HL-60/S4 (cell line): Measurements from ENCODE around the gene CAP2.

ENCODE experiments used
- in situ Hi-C: fragments of 300-500 bp; cut with MboI; formaldehyde crosslinking; loops from 2 replicates; pipeline ENCODE4 v1.14.3; 2022; ENCODE audit warnings: low sequenced_read_pairs

Gene CAP2, protein sequence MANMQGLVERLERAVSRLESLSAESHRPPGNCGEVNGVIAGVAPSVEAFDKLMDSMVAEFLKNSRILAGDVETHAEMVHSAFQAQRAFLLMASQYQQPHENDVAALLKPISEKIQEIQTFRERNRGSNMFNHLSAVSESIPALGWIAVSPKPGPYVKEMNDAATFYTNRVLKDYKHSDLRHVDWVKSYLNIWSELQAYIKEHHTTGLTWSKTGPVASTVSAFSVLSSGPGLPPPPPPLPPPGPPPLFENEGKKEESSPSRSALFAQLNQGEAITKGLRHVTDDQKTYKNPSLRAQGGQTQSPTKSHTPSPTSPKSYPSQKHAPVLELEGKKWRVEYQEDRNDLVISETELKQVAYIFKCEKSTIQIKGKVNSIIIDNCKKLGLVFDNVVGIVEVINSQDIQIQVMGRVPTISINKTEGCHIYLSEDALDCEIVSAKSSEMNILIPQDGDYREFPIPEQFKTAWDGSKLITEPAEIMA

DNA sequence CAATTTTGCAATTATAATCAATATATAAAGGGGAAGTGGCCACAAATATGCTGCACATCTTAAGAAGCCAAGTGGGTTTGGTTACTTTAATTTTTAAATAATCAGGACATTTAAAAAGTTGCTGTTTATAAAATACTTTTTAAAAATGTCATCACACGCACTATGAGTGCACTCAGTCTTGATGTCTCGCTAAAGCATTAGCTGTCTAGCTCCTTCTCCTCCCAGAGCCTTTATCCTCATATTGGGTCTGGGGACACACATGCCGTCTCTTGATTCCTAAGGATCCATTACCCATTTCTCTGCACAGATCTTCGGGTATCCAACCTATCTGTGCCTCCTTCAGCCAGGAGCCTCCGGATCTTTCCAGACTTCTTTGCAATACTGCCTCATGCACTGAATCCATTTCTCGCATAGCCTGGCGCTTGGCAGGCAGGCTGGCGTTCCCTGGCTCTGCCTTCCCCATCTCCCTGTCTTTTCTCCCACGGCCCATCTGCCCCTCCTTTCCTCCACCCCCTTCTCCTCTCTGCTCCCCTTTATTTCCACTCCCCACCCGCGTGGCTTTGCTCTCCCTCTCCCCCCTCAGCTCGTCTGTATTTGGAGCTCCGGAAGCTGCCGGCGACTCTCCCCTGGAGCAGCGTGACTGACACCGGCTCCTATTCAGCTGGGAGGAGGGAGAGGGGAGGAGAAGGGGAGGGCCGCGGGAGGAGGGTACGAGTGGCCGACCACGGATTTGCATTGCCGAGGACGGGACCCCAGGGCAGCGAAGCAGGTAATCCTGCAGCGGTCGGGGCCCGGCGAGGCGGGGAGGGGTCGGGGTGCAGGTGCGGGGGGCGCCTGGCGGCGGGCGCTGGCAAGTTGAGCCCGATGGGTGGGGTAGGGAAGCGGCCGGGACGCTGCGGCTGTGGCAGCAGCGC, at the start of gene CAP2:
Gene CAP2 (plus strand): TSS at position 618 of the 914 bp plus-strand sequence. CDS start 27,961 bp downstream, outside the sequence.
- in situ Hi-C loops: no loop called here

DNA sequence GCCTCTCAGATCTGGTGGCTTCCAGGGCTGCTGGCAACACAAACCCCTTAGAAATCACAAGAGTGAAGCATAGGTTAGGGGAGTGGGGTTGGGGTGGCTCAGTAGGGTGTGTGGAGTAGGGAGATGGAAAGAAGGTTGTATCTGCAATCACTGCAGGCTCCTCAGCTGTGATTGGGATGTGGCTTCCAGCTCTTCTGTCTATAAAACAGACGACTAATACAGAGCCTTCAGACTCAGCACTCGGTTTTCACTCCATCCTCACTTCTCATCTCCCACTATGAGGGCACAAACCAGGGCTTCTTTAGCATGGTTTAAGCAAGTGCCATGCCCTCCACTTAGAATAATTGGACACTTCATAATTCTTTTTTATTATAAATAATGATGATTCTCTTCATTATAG, 46.4 kb upstream of the CAP2 start:
- in situ Hi-C loops: no loop called here

DNA sequence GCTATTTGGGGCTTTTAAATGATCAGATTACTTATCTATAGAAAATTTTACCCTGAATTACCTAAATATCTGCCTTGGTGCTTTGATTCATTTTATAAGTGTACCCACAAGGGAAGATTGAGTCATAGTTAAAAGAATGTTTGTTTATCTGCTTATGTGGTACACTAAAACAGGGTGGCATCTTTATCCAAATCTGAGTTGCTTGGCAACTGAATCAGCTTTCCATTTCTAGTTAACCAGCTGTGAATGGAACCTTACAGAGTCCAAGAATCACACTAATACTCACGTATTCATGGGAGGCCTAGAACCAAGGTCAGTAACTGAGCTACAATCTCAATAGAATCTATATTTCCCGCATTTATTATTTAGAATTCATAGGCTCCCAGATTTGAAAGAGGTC, 44.0 kb upstream of the CAP2 start:
- in situ Hi-C loops: no loop called here

DNA sequence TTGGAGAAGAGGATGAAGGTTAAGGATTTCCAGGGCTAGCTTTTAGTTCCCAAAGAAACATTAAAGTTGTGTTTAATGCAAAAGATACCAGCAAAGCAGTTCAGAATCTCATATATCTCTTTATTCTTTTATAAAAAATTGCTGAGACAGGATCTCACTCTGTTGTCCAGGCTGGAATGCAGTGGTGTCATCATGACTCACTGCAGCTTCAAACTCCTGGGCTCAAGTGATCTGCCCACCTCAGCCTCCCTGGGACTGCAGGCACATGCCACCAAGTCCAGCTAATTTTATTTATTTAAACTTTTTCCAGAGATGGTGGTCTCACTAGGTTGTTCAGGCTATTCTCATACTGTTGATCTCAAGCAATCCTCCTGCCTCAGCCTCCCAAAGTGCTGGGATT, 41.1 kb upstream of the CAP2 start:
- in situ Hi-C loops: no loop called here

DNA sequence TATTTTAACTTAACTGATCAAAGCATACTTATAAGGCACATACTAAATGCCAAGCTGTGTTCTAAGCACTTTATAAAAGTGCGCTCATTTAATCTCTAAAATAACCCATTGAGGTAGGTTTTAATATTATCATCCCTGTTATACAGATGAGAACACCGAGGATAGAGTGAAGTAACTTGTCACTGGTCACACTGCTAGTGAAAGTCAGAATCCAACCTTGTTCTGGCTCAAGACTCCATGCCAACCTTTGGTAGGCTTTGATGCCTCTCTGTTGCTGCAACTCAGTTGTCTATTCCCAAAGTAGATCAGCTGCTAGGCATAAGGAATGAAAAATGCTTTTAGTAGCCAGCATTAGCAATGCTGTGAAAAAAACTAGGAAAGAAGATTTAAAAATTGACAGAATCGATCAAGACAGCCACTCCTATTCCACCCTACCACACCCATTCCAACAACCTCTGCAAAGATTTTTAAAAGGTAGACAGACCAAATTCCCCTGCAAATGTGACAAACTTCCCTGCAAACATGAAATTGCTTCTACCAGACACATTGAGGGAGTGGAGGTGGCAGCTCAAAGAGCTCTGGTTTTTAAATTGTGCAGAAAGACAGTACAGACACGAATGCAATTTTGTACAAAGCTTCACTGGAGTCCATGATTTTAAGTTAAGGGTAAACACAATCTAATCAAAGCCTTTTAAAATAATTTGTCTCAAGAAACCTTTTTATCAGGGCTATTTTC, 39.8 kb upstream of the CAP2 start:
- in situ Hi-C loops: no loop called here

DNA sequence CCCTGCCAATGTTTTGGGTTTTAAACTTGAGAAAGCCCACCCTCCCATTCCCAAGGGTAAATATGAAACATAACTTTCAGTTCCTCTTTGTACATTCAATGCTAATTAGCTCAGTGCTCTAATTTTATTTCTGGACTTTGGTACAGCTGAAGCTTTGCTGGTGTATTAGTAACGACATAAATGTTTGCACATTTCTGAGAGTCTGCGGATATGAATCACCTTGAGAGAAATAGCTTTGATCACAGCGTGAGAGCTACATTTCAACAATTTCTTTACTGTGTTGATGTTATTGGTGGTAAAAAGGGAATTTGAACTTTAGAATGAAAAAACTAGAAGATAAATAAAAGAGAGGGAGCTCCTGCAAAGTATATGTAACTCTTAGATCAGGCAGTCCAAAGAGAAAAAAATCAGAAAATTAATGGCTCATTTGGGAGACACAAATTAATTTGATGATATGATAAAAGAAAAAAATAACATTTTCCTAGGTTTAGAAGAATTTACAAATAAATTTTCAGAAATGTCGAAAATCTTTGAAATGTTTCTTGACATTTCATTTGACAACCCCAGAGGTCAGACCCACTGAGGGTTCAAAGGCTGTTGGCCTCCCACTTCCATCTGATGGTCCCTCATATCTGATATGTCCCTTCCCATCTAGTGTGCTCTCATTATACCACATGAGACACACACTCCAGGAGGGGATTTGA, 38.5 kb upstream of the CAP2 start:
- in situ Hi-C loops: no loop called here

DNA sequence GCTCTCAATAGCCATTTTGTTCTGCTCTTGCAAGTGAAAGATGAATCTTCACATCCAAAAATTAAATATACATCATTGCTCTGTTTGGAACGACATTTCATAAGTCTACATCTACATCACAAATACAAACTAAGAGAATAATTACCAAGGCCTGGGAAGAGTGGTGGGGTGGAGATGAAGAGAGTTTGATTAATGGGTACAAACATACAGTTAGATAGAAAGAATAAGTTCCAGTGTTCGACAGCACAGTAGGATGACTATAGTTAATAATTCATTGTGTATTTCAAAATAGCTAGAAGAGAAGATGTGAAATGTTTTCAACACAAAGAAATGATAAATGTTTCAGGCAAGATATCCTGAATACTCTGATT, 38.0 kb upstream of the CAP2 start:
- in situ Hi-C loops: no loop called here

DNA sequence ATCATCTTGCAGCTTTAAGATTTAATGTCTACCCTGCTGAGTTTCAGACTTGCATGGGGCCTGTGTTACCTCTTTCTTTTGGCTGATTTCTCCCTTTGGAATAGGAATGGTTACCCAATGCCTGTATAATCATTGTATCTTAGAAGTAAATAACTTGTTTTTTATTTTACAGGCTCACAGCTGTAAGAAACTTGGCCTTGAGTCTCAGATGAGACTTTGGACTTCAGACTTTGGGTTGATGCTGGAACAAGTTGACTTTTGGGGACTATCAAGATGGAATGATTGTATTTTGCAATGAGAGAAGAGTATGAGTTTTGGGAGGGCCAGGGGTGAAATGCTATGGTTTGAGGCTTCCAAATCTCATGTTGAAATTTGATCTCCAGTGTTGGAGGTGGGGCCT, 34.9 kb upstream of the CAP2 start:
- in situ Hi-C loops: no loop called here

DNA sequence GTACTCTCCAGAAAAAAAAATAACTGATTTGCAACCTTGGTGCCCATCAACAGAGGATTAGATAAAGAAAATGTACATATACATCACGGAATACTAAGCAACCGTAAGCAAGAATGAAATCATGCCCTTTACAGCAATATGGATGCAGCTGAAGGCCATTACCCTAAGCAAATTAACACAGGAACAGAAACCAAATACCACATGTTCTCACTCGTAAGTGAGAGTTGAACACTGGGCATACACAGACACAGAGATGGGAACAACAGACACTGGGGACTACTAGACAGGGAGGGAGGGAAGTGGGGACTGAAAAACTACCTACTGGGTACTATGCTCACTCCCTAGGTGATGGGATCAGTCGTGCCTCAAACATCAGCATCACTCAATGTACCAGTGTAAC, 32.8 kb upstream of the CAP2 start:
- in situ Hi-C loops: no loop called here

DNA sequence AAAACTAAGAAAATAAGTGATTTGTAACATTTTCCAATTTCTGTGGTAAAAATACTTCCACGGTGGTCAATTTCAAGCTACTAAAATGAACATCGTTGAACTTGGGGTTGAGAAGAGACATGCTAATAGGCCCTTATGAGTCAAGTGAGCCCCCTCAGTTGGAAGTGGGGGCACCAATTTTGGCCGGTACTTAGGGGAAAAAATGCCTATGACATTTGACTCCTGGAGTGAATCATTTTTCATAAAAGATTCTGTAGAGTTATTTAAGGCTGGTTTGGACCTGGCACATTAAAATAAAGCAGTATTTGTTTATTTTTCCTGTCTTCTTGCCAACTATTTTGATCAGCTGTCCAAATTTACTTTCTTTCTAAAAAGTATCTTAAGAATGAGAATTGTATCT, 32.4 kb upstream of the CAP2 start:
- in situ Hi-C loops: no loop called here

DNA sequence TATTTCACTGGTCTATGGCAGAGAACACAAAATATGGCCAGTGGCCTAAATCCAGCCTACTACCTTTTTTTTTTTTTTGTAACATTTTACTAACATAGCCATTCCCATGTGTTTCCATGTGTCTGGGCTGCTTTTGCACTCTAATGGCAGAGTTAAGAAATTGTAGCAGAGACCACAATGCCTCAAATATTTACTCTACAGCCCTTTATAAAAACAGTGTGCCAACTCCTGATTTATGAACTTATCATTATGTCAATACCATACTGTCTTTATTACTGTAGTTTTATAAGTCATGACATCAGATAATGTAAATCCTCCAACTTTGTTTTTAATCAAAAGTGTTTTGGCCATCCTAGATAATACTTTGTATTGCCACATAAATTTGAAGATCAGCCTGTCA, 27.4 kb upstream of the CAP2 start:
- in situ Hi-C loops: no loop called here

DNA sequence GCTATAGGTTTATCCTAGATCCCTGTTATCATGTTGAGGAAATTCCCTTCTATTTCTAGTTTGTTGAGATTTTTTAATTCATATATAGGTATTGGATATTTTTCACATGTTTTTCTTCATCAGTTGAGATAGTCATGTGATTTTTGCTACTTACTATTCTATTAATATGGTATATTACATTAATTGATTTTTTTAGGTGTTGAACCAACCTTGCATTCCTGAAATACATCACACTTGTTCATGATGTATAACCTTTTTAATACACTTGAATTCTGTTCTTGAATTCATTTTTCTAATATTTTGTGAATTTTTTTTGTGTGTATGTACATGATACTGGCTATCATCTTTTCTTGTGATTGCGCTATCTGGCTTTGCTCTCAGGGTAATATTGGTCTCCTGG, 25.5 kb upstream of the CAP2 start:
- in situ Hi-C loops: no loop called here

DNA sequence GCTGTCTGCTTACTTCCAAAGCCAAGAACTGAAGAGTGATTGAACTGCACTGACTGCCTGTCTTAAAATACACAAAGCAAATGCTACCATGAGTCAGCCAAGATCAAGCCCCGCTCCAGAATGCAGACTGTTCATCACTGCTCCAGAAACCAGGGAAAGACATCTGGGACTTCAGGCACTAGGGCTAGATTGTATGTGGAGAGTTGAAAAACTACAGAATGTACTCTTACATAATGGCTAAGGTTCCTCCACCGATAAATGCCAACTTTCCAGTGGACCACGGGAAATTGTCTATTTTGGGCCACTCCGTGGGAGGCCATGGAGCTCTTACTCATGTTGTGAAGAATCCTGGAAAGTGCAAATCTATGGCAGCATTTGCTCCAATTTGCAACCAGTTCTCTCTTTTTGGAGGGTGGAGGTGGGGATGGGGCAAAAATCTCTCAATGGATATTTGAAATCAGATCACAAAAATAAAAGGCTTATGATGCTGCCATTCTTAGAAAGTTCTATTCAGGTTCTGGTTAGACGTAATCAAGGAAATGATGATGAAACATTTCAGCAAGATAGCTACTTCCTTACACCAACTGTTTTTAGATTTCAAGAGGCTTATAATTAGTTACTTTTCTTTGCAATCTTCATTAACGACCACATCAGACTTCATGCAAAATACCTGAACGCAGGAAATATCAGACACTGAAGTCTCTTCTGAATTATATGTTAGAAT, 11.8 kb upstream of the CAP2 start:
- in situ Hi-C loops: no loop called here

DNA sequence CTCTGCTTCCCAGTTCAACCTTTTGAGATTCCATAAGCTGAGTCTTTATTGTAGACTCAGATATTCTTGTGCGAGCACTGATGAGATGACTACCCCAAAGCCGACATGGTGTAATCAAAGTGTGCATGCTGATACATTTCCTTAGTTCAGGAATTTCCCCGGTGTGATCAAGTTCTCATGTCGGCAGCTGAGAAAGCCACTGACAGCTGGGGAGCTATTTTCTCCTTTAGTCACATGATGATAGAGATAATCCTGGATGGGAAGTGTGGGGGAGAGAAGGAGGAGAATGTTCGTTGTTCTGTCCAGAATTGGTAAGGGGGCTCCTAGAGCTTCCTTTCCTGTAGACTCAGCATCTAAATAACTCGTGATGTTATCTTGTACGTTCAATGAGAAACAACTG, 7.7 kb upstream of the CAP2 start:
- in situ Hi-C loops: no loop called here

DNA sequence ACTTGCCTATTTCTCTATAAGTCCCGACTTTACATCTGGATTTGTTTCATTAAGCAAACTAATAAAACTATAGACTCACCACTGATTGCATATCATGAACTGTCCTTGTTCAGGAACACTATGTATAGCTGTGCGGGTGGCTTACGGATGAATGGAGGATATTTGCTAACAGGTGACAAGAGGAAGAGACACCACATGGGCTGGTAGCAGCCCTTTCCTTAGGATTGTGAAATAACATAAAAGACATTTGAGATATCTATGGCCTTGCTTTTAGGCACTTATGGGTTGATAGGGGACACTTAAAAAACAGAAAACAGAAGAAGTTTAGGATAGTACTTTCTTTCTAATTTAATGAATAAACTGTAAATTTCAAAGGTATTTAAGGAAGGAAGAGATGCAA, 5.0 kb upstream of the CAP2 start:
- in situ Hi-C loops: no loop called here

DNA sequence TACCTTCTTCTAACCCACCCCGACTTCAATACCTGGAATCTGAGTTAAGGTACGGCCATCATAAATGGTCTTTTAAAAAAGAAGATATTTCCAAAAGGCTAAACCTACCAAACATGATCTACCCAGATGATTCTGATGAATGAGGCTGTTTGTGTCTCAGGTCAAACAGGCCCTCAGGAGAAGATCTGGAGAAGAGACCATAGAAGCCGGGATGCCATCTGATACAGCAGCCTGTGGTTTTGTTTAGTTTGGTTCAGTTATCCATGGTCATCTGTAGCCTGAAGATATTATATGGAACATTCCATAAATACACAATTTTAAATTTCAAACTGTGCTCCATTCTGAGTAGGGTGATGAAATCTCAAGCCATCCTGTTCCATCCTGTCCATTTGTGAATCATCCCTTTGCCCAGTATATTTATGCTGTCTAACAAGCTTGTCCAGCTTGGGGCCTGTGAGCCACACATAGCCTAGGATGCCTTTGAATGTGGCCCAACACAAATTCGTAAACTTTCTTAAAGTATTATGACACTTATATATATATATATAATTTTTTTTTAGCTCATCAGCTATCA, 4.0 kb upstream of the CAP2 start:
- in situ Hi-C loops: no loop called here

DNA sequence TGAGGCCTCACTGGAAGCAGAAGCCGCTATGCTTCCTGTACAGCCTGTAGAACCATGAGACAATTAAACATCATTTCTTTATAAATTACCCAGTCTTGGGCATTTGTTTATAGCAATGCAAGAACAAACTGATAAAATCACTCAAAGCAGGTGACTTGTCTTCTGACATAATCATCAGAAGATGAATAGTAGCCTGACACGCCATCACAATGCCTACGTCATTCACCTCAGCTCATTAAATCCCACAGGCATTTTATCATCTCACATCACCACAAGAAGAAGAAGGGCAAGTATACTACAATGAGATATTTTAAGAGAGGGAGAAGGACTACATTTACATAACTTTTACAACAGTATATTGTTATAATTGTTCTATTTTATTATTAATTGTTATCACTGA, 3.1 kb upstream of the CAP2 start:
- in situ Hi-C loops: no loop called here

DNA sequence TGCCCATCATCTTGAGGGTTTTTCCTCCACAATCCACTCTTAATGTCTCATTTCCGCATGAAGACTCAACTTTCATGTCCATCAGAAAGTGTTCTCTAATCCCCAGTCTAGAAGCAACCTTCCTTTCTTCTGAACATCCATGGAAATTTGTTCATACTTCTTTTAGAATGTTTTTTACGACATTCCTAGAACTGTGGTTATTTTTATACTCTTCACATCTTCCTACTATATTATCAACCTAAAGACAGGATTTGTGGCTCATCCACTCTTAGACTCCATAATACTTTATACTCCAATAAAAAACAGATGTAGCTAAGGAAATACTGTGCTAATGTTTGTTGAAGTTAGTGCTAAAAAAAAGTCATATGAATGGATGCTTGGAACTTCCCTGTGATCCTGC, 1.4 kb upstream of the CAP2 start:
- in situ Hi-C loops: no loop called here

DNA sequence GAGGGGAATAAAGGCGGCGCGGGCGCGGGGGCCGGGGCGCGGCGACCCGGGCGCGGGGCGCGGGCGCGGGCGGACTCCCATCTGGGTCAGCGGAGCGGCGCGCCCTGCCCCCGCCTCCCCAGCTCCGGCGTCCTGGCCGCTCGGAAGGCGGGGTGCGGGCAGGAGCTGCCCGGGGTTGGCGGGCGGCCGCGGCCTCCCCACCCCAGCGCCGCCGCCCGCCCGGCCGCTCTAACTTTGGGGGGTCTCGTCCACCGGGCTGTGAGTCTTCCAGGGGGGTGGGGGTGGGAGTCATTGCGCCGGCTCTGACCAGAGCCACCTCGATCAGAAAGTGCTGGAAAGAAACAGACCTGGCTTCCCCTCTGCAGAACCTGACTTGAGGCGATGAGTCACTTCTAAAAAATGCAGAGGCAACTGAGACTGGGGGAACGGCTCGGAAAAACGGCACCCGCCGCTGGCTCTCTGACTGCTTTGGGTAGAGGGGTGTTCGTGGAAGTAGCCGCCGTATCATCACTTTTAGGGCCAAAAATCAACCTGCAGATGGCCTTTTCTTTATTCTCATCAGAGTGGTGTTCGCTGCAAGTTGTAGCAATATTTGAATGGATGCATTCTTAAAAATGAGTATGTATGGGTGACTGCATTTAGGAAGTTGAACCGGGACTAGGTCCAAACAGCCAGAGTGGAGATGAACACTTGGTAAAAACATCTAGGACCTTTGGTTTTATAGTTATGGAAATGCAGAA, 667 bp downstream of the CAP2 start:
- in situ Hi-C loops: no loop called here
